ENCODE data around the gene FAM13B. TPM values are rescaled to one million over a fixed set of nuclear protein-coding genes. Genes with fewer than 3 reads are reported as not detected.
"Not testable (repeated sequence)": the region's sequence is repeated elsewhere in the genome, so short reads cannot be mapped to it uniquely, and the experiment has no call there.

FAM13B gene
- total and polyA plus RNA-seq, 2 experiments from 2014 or later: 10.7 to 15.3 TPM

GRCh38 chr5:138054206-138054605 lies 21.3 kb upstream of the FAM13B start:
- Histone ChIP-seq H3K27me3 (no peaks in the 10 kb centered on the region), H3K9me3 (ENCODE audit: low read depth) (no peaks in the 10 kb centered on the region), H3K4me3 (no peak overlapping the region), H3K4me1 (ENCODE audit: low read depth) (no peaks in the 10 kb centered on the region), H3K27ac (no peak overlapping the region), H3K36me3 (no peaks in the 10 kb centered on the region)
- DNase-seq (ENCODE audit: low read depth in 1 of 2, low spot score in 1 of 2): no peak
- TF ChIP-seq CTCF (IDR thresholded peaks at IDR 0.05; ENCODE audit: low read depth, low read length): no peak

- no peak for DNase-seq (ENCODE audit: low read depth in 1 of 2, low spot score in 1 of 2)
These were observed 20.7 kb upstream of the FAM13B start for GRCh38 chr5:138053554-138053953.

GRCh38 chr5:138052718-138053117 lies 19.8 kb upstream of the FAM13B start:
- not testable (repeated sequence) for H3K27ac ChIP-seq; H3K36me3 ChIP-seq; H3K9me3 ChIP-seq (ENCODE audit: low read depth); H3K27me3 ChIP-seq; H3K4me3 ChIP-seq; H3K4me1 ChIP-seq (ENCODE audit: low read depth); DNase-seq (ENCODE audit: low read depth in 1 of 2, low spot score in 1 of 2)

More at GRCh38 chr5:138053554-138053953, 20.7 kb upstream of the FAM13B start:
- no peaks in the 10 kb centered on the region for H3K27me3 ChIP-seq
- H3K36me3 ChIP-seq: no peaks in the 10 kb centered on the region
- H3K9me3 ChIP-seq (ENCODE audit: low read depth): no peaks in the 10 kb centered on the region
- H3K4me1 ChIP-seq (ENCODE audit: low read depth): no peaks in the 10 kb centered on the region
- no peak for TF ChIP-seq CTCF (IDR thresholded peaks at IDR 0.05; ENCODE audit: low read depth, low read length)
- H3K27ac ChIP-seq: no peak overlapping the region
- H3K4me3 ChIP-seq: no peak overlapping the region

- Histone ChIP-seq H3K4me1 (ENCODE audit: low read depth) (no peaks in the 10 kb centered on the region), H3K27ac (no peak overlapping the region), H3K9me3 (ENCODE audit: low read depth) (no peaks in the 10 kb centered on the region), H3K27me3 (no peaks in the 10 kb centered on the region), H3K4me3 (no peak overlapping the region), H3K36me3 (no peaks in the 10 kb centered on the region)
- TF ChIP-seq CTCF (IDR thresholded peaks at IDR 0.05; ENCODE audit: low read depth, low read length): no peak
- DNase-seq (ENCODE audit: low read depth in 1 of 2, low spot score in 1 of 2): peak in 1 of 2 donors; percentile 91
These were observed 18.8 kb upstream of the FAM13B start for GRCh38 chr5:138051441-138052296.

GRCh38 chr5:138045283-138045682 lies 12.4 kb upstream of the FAM13B start:
- H3K4me1 ChIP-seq (ENCODE audit: low read depth); H3K9me3 ChIP-seq (ENCODE audit: low read depth); H3K4me3 ChIP-seq; DNase-seq (ENCODE audit: low read depth in 1 of 2, low spot score in 1 of 2); H3K27me3 ChIP-seq; H3K27ac ChIP-seq; H3K36me3 ChIP-seq: not testable (repeated sequence)

- no peak for TF ChIP-seq CTCF (IDR thresholded peaks at IDR 0.05; ENCODE audit: low read depth, low read length)
- Histone ChIP-seq H3K27me3 (no peaks in the 10 kb centered on the region), H3K9me3 (ENCODE audit: low read depth) (no peaks in the 10 kb centered on the region), H3K36me3 (no peaks in the 10 kb centered on the region), H3K27ac (no peak overlapping the region), H3K4me1 (ENCODE audit: low read depth) (no peaks in the 10 kb centered on the region), H3K4me3 (no peak overlapping the region)
- peak in 1 of 2 donors; percentile 9 for DNase-seq (ENCODE audit: low read depth in 1 of 2, low spot score in 1 of 2)
These were observed 5.9 kb upstream of the FAM13B start for GRCh38 chr5:138038826-138039225.
